ENCODE results near the gene THRSP.
"Not testable (repeated sequence)": the region's sequence is repeated elsewhere in the genome, so short reads cannot be mapped to it uniquely, and the experiment has no call there.

THRSP gene

GRCh38 chr11:78039391-78039918 lies 24.2 kb upstream of the THRSP start:
- no peak for DNase-seq (ENCODE audit: low read depth)

- peak; percentile 61 for DNase-seq (ENCODE audit: low read depth)
Measured at GRCh38 chr11:78039919-78040671, 23.6 kb upstream of the THRSP start.

GRCh38 chr11:78040691-78041379 lies 22.8 kb upstream of the THRSP start:
- no peak for DNase-seq (ENCODE audit: low read depth)

GRCh38 chr11:78041380-78041719 lies 22.3 kb upstream of the THRSP start:
- not testable (repeated sequence) for DNase-seq (ENCODE audit: low read depth)

- DNase-seq (ENCODE audit: low read depth): no peak
Measured at GRCh38 chr11:78041843-78042440, 21.7 kb upstream of the THRSP start.

- no peak for DNase-seq (ENCODE audit: low read depth)
Measured at GRCh38 chr11:78044706-78045105, 19.0 kb upstream of the THRSP start.

GRCh38 chr11:78045851-78046485 lies 17.7 kb upstream of the THRSP start:
- DNase-seq (ENCODE audit: low read depth): peak; percentile 32

GRCh38 chr11:78046486-78046854 lies 17.2 kb upstream of the THRSP start:
- no peak for DNase-seq (ENCODE audit: low read depth)

GRCh38 chr11:78048561-78048960 lies 15.1 kb upstream of the THRSP start:
- no peak for DNase-seq (ENCODE audit: low read depth)

GRCh38 chr11:78049348-78049747 lies 14.3 kb upstream of the THRSP start:
- DNase-seq (ENCODE audit: low read depth): no peak

- DNase-seq (ENCODE audit: low read depth): peak; percentile 28
Measured at GRCh38 chr11:78050964-78051831, 12.5 kb upstream of the THRSP start.

GRCh38 chr11:78054971-78055370 lies 8.7 kb upstream of the THRSP start:
- no peak for DNase-seq (ENCODE audit: low read depth)

GRCh38 chr11:78056093-78056492 lies 7.6 kb upstream of the THRSP start:
- DNase-seq (ENCODE audit: low read depth): no peak

- DNase-seq (ENCODE audit: low read depth): no peak
Measured at GRCh38 chr11:78057462-78058055, 6.1 kb upstream of the THRSP start.

GRCh38 chr11:78059749-78060328 lies 3.8 kb upstream of the THRSP start:
- DNase-seq (ENCODE audit: low read depth): not testable (repeated sequence)

- no peak for DNase-seq (ENCODE audit: low read depth)
Measured at GRCh38 chr11:78060533-78060932, 3.1 kb upstream of the THRSP start.

- no peak for DNase-seq (ENCODE audit: low read depth)
Measured at GRCh38 chr11:78061088-78061920, 2.4 kb upstream of the THRSP start.

GRCh38 chr11:78061921-78062311 lies 1.7 kb upstream of the THRSP start:
- no peak for DNase-seq (ENCODE audit: low read depth)

GRCh38 chr11:78062671-78063070 lies 990 bp upstream of the THRSP start:
- DNase-seq (ENCODE audit: low read depth): no peak

- DNase-seq (ENCODE audit: low read depth): no peak
Measured at GRCh38 chr11:78065203-78065602, 1.5 kb downstream of the THRSP start.

Data from GM04504 (cell line).